SH-SY5Y (cell line): Measurements from ENCODE around the gene NPAS2.

Experiments
- GATA2 ChIP-seq: IDR thresholded peaks from 2 replicates; pipeline ENCODE4 v1.6.1; 2011; ENCODE audit warnings: mild to moderate bottlenecking, low read depth, low read length
- GATA3 ChIP-seq: IDR thresholded peaks from 2 replicates; pipeline ENCODE4 v1.6.1; 2011; ENCODE audit warnings: low read depth, mild to moderate bottlenecking, low read length, moderate library complexity

The NPAS2 gene

GRCh38 chr2:100846716-100847115, 26.8 kb downstream of the NPAS2 start:
- TF ChIP-seq GATA2 (no peak), GATA3 (no peak)

GRCh38 chr2:100852447-100852846, 32.5 kb downstream of the NPAS2 start:
- no peak for TF ChIP-seq GATA3
- TF ChIP-seq GATA2 = no peak

- TF ChIP-seq GATA3 (no peak), GATA2 (no peak)
Measured at GRCh38 chr2:100852999-100853908, 33.3 kb downstream of the NPAS2 start.

- TF ChIP-seq GATA2 (no peak), GATA3 (no peak)
Measured at GRCh38 chr2:100853909-100854810, 34.2 kb downstream of the NPAS2 start.

GRCh38 chr2:100855084-100855483, 35.1 kb downstream of the NPAS2 start:
- no peak for TF ChIP-seq GATA2
- no peak for TF ChIP-seq GATA3

- no peak for TF ChIP-seq GATA2
- no peak for TF ChIP-seq GATA3
Measured at GRCh38 chr2:100855606-100856005, 35.7 kb downstream of the NPAS2 start.

- TF ChIP-seq GATA2 = no peak
- no peak for TF ChIP-seq GATA3
Measured at GRCh38 chr2:100856732-100857131, 36.8 kb downstream of the NPAS2 start.

GRCh38 chr2:100857341-100857740, 37.4 kb downstream of the NPAS2 start:
- no peak for TF ChIP-seq GATA3
- no peak for TF ChIP-seq GATA2

- TF ChIP-seq GATA2 = no peak
- no peak for TF ChIP-seq GATA3
Measured at GRCh38 chr2:100857915-100858314, 38.0 kb downstream of the NPAS2 start.

GRCh38 chr2:100859902-100860301, 40.0 kb downstream of the NPAS2 start:
- TF ChIP-seq GATA3 = no peak
- TF ChIP-seq GATA2 = no peak

GRCh38 chr2:100861340-100861739, 41.4 kb downstream of the NPAS2 start:
- TF ChIP-seq GATA2 (no peak), GATA3 (no peak)

GRCh38 chr2:100862081-100862480, 42.1 kb downstream of the NPAS2 start:
- TF ChIP-seq GATA3 (no peak), GATA2 (no peak)

GRCh38 chr2:100865816-100866460, 46.0 kb downstream of the NPAS2 start:
- TF ChIP-seq GATA2 (no peak), GATA3 (no peak)

- TF ChIP-seq GATA2 (no peak), GATA3 (no peak)
Measured at GRCh38 chr2:100868083-100868482, 48.1 kb downstream of the NPAS2 start.
